ENCODE data around the gene CCN2.

The CCN2 gene

DNA sequence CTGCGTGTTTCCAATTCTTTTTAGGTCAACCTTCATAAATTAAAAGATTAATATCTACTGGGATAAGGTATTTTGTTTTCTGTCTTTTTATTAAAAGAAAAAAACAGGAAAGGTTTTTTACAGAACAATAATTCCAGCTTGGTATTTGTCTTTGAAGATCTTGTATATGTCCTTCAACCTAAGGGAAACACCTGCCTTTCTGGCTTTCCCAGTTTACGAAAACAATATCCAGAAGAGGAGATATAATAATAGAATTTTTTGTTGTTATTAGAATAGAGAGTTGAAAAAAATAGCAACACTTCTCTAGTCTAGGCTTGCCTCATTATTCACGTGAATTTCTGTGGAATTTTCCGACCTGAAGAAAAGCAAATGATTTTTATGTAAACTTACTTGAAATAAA lies 37.9 kb upstream of the CCN2 start:
- H3K27ac ChIP-seq (ENCODE audit: low read length, poor library complexity, severe bottlenecking), result no peak overlapping the region
- H3K36me3 ChIP-seq (ENCODE audit: control insufficient read depth in 1 of 2, insufficient read depth in 2 of 2, low read depth in 1 of 2, low read length in 2 of 2), result no peaks in the 10 kb centered on the region
- no peaks in the 10 kb centered on the region for H3K27me3 ChIP-seq (ENCODE audit: control insufficient read depth in 1 of 2, insufficient read depth in 1 of 2, low read length in 2 of 2)
- DNase-seq, result no peak
- H3K23ac ChIP-seq (ENCODE audit: low read length in 2 of 2), result no peak overlapping the region
- H2BK15ac ChIP-seq (ENCODE audit: low read depth, poor library complexity, severe bottlenecking), result no peak overlapping the region
- no CpG with 5 or more reads among the region's 4 CpGs for WGBS
- H3K9me3 ChIP-seq (ENCODE audit: control insufficient read depth, low read length), result peaks cover 7% of the 10 kb centered on the region
- H2BK120ac ChIP-seq (ENCODE audit: low read depth, low read length), result no peak overlapping the region
- no peak overlapping the region for H3K14ac ChIP-seq (ENCODE audit: low read length in 2 of 2)
- H3K4me2 ChIP-seq (ENCODE audit: low read length, poor library complexity, severe bottlenecking), result no peak overlapping the region
- no peak overlapping the region for H2AFZ ChIP-seq (ENCODE audit: low read depth, low read length)
- H3K4ac ChIP-seq (ENCODE audit: low read depth in 1 of 2, low read length in 2 of 2), result no peak overlapping the region
- H2AK5ac ChIP-seq (ENCODE audit: low read length, severe bottlenecking), result no peak overlapping the region
- H3K9ac ChIP-seq (ENCODE audit: low read length), result no peak overlapping the region
- H3K4me3 ChIP-seq (ENCODE audit: insufficient read depth in 1 of 2, low read depth in 1 of 2, low read length in 2 of 2), result no peak overlapping the region
- H4K91ac ChIP-seq (ENCODE audit: low read length), result no peak overlapping the region
- no peaks in the 10 kb centered on the region for H3K4me1 ChIP-seq (ENCODE audit: control insufficient read depth, insufficient read depth, low read depth, low read length)
- no peak overlapping the region for H4K8ac ChIP-seq (ENCODE audit: low read length)
- no peaks in the 10 kb centered on the region for H3K79me1 ChIP-seq (replicated peaks; ENCODE audit: low read length, poor library complexity, severe bottlenecking)
- no peak overlapping the region for H3K18ac ChIP-seq (ENCODE audit: low read depth in 1 of 2, low read length in 2 of 2)
- H2BK5ac ChIP-seq (ENCODE audit: low read depth, low read length, poor library complexity, severe bottlenecking), result no peak overlapping the region
- H2BK12ac ChIP-seq (ENCODE audit: low read length in 2 of 2), result no peak overlapping the region

DNA sequence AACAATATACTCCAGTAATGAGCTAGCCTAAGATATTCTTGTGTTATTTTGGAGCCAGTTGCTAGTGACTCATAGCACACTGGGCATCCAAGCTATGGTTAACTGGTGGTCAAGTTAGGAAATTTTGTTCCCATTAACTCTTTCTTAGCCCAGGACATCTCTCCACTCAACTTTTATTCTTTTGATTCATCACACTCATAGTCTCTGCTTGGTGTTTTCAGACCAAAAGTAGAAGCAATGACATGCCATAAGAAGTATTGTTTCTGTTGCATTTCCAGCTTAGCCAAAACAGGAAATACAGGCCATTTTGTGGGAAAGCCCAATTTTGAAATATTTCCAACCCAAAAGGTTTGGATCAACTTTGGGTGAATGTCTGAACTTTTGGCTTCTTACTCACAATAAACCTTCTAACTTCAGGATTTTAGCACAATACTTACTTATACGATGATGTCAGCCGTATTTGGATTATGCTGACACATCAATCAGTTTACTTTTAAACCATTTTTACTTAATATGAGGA lies 31.6 kb upstream of the CCN2 start:
- no CpG with 5 or more reads among the region's 2 CpGs for WGBS

DNA sequence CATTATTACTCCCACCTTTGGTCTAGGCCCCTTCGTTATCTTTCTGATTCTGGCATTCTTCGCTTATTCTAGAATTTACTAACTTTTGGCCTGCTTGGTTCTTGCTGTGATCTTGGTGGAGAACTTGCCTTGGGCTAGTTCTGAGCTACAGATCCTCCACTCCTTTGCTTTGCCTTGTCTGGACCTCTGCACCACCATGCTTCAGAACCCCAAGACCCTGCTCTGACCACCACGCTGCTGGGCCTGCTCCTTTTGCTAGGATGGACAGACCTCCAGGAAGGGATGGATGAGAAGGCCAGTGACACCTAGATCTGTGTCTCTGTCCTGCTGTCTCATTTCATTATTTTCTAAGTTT lies 30.4 kb upstream of the CCN2 start:
- Histone ChIP-seq H3K27me3 (ENCODE audit: control insufficient read depth in 1 of 2, insufficient read depth in 1 of 2, low read length in 2 of 2) (no peaks in the 10 kb centered on the region), H4K8ac (ENCODE audit: low read length) (no peak overlapping the region), H3K27ac (ENCODE audit: low read length, poor library complexity, severe bottlenecking) (no peak overlapping the region), H2BK12ac (ENCODE audit: low read length in 2 of 2) (no peak overlapping the region), H3K4me1 (ENCODE audit: control insufficient read depth, insufficient read depth, low read depth, low read length) (peaks cover 9% of the 10 kb centered on the region), H3K23ac (ENCODE audit: low read length in 2 of 2) (no peak overlapping the region), H2BK15ac (ENCODE audit: low read depth, poor library complexity, severe bottlenecking) (no peak overlapping the region), H3K18ac (ENCODE audit: low read depth in 1 of 2, low read length in 2 of 2) (no peak overlapping the region), H3K14ac (ENCODE audit: low read length in 2 of 2) (no peak overlapping the region), H3K9me3 (ENCODE audit: control insufficient read depth, low read length) (no peaks in the 10 kb centered on the region), H3K4me3 (ENCODE audit: insufficient read depth in 1 of 2, low read depth in 1 of 2, low read length in 2 of 2) (no peak overlapping the region), H2BK120ac (ENCODE audit: low read depth, low read length) (no peak overlapping the region), H4K91ac (ENCODE audit: low read length) (no peak overlapping the region), H3K4ac (ENCODE audit: low read depth in 1 of 2, low read length in 2 of 2) (peak overlapping the region in 1 of 2 experiments; percentile 21), H3K79me1 (replicated peaks; ENCODE audit: low read length, poor library complexity, severe bottlenecking) (no peaks in the 10 kb centered on the region), H2BK5ac (ENCODE audit: low read depth, low read length, poor library complexity, severe bottlenecking) (no peak overlapping the region), H2AK5ac (ENCODE audit: low read length, severe bottlenecking) (peak overlapping the region; percentile 97), H3K9ac (ENCODE audit: low read length) (no peak overlapping the region), H3K4me2 (ENCODE audit: low read length, poor library complexity, severe bottlenecking) (no peak overlapping the region), H2AFZ (ENCODE audit: low read depth, low read length) (no peak overlapping the region), H3K36me3 (ENCODE audit: control insufficient read depth in 1 of 2, insufficient read depth in 2 of 2, low read depth in 1 of 2, low read length in 2 of 2) (no peaks in the 10 kb centered on the region)
- WGBS, result 95% methylated on average over 3 of the region's 3 CpGs
- no peak for DNase-seq

More for the DNA sequence above, 31.6 kb upstream of the CCN2 start:
- no peak overlapping the region for H4K91ac ChIP-seq (ENCODE audit: low read length)
- H3K4me3 ChIP-seq (ENCODE audit: insufficient read depth in 1 of 2, low read depth in 1 of 2, low read length in 2 of 2), result peak overlapping the region in 1 of 2 experiments; percentile 27
- H3K18ac ChIP-seq (ENCODE audit: low read depth in 1 of 2, low read length in 2 of 2), result no peak overlapping the region
- H3K9ac ChIP-seq (ENCODE audit: low read length), result peak overlapping the region; percentile 56
- H3K9me3 ChIP-seq (ENCODE audit: control insufficient read depth, low read length), result no peaks in the 10 kb centered on the region
- no peak overlapping the region for H3K4me2 ChIP-seq (ENCODE audit: low read length, poor library complexity, severe bottlenecking)
- no peak overlapping the region for H4K8ac ChIP-seq (ENCODE audit: low read length)
- H2AK5ac ChIP-seq (ENCODE audit: low read length, severe bottlenecking), result no peak overlapping the region
- H2AFZ ChIP-seq (ENCODE audit: low read depth, low read length), result no peak overlapping the region
- H3K14ac ChIP-seq (ENCODE audit: low read length in 2 of 2), result no peak overlapping the region
- H3K27ac ChIP-seq (ENCODE audit: low read length, poor library complexity, severe bottlenecking), result no peak overlapping the region
- H3K4ac ChIP-seq (ENCODE audit: low read depth in 1 of 2, low read length in 2 of 2), result no peak overlapping the region
- no peak overlapping the region for H2BK5ac ChIP-seq (ENCODE audit: low read depth, low read length, poor library complexity, severe bottlenecking)
- H3K79me1 ChIP-seq (replicated peaks; ENCODE audit: low read length, poor library complexity, severe bottlenecking), result no peaks in the 10 kb centered on the region
- no peak overlapping the region for H2BK120ac ChIP-seq (ENCODE audit: low read depth, low read length)
- peaks cover 9% of the 10 kb centered on the region for H3K4me1 ChIP-seq (ENCODE audit: control insufficient read depth, insufficient read depth, low read depth, low read length)
- no peaks in the 10 kb centered on the region for H3K36me3 ChIP-seq (ENCODE audit: control insufficient read depth in 1 of 2, insufficient read depth in 2 of 2, low read depth in 1 of 2, low read length in 2 of 2)
- DNase-seq, result peak; percentile 42
- H3K27me3 ChIP-seq (ENCODE audit: control insufficient read depth in 1 of 2, insufficient read depth in 1 of 2, low read length in 2 of 2), result no peaks in the 10 kb centered on the region
- no peak overlapping the region for H2BK12ac ChIP-seq (ENCODE audit: low read length in 2 of 2)
- H2BK15ac ChIP-seq (ENCODE audit: low read depth, poor library complexity, severe bottlenecking), result no peak overlapping the region
- H3K23ac ChIP-seq (ENCODE audit: low read length in 2 of 2), result no peak overlapping the region

DNA sequence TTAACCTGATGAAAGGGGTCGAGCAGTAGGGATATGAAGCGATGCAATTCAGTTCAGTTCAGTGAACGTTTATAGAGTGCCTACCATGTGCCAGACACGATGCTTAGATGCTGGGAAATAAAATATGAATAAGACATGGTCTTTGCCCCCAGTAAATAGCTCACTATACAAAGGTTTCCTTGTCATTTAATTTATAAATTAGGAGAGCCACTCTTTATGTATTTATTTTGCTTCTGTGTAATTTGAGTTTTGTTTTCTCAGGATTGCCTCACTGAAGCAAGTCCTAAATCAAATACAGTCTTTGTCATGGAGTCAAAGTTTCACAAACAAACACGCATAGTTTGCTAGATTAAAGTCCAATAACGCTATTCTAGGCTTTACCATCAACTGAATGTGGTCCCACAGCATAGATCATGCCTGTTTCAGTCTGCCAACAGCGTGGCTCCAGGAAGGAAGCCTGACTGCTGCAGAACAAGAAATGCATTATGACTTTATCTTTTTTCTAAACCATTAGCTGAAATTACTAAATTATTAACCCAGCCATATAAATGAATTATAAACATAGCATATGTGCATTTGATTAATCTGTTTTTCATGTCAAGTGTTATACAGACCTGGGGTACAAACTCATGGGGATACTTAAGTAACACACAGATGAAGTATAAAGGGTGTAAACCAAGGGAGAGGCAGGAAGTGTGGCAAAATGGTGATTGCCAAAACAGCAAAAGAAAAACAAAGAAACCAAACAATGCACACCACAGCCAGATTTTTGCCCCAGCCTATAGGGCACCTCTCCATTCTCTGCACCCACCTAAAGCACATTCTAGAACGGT lies 29.8 kb upstream of the CCN2 start:
- no peak overlapping the region for H4K91ac ChIP-seq (ENCODE audit: low read length)
- H3K4ac ChIP-seq (ENCODE audit: low read depth in 1 of 2, low read length in 2 of 2), result peak overlapping the region in 1 of 2 experiments; percentile 21
- H3K27me3 ChIP-seq (ENCODE audit: control insufficient read depth in 1 of 2, insufficient read depth in 1 of 2, low read length in 2 of 2), result no peaks in the 10 kb centered on the region
- no peaks in the 10 kb centered on the region for H3K36me3 ChIP-seq (ENCODE audit: control insufficient read depth in 1 of 2, insufficient read depth in 2 of 2, low read depth in 1 of 2, low read length in 2 of 2)
- H3K18ac ChIP-seq (ENCODE audit: low read depth in 1 of 2, low read length in 2 of 2), result peak overlapping the region in 1 of 2 experiments; percentile 8
- no peaks in the 10 kb centered on the region for H3K9me3 ChIP-seq (ENCODE audit: control insufficient read depth, low read length)
- H3K4me2 ChIP-seq (ENCODE audit: low read length, poor library complexity, severe bottlenecking), result no peak overlapping the region
- no peak overlapping the region for H2BK120ac ChIP-seq (ENCODE audit: low read depth, low read length)
- no peak for DNase-seq
- 68% methylated on average over 7 of the region's 8 CpGs for WGBS
- H2AFZ ChIP-seq (ENCODE audit: low read depth, low read length), result no peak overlapping the region
- H2BK15ac ChIP-seq (ENCODE audit: low read depth, poor library complexity, severe bottlenecking), result no peak overlapping the region
- peak overlapping the region; percentile 97 for H2AK5ac ChIP-seq (ENCODE audit: low read length, severe bottlenecking)
- H3K79me1 ChIP-seq (replicated peaks; ENCODE audit: low read length, poor library complexity, severe bottlenecking), result no peaks in the 10 kb centered on the region
- no peak overlapping the region for H3K9ac ChIP-seq (ENCODE audit: low read length)
- H3K4me3 ChIP-seq (ENCODE audit: insufficient read depth in 1 of 2, low read depth in 1 of 2, low read length in 2 of 2), result no peak overlapping the region
- H3K23ac ChIP-seq (ENCODE audit: low read length in 2 of 2), result no peak overlapping the region
- H3K14ac ChIP-seq (ENCODE audit: low read length in 2 of 2), result no peak overlapping the region
- no peak overlapping the region for H2BK12ac ChIP-seq (ENCODE audit: low read length in 2 of 2)
- H3K27ac ChIP-seq (ENCODE audit: low read length, poor library complexity, severe bottlenecking), result peak overlapping the region; percentile 49
- no peak overlapping the region for H4K8ac ChIP-seq (ENCODE audit: low read length)
- H3K4me1 ChIP-seq (ENCODE audit: control insufficient read depth, insufficient read depth, low read depth, low read length), result peaks cover 9% of the 10 kb centered on the region
- H2BK5ac ChIP-seq (ENCODE audit: low read depth, low read length, poor library complexity, severe bottlenecking), result no peak overlapping the region
